ENCODE measurements around the gene IP6K3.

The IP6K3 gene

GRCh38 chr6:33720998-33721397 lies 25.7 kb downstream of the IP6K3 start:
- no peak overlapping the region for H3K27ac ChIP-seq
- H3K9ac ChIP-seq = no peak overlapping the region
- H3K9me3 ChIP-seq (ENCODE audit: control insufficient read depth, low read length) = no peaks in the 10 kb centered on the region
- H3K4me1 ChIP-seq = no peaks in the 10 kb centered on the region
- no peaks in the 10 kb centered on the region for H3K27me3 ChIP-seq (ENCODE audit: control insufficient read depth, insufficient read depth, low read length)
- no peak overlapping the region for H2AFZ ChIP-seq
- H3K4me3 ChIP-seq (ENCODE audit: low read depth, low read length) = no peak overlapping the region
- TF ChIP-seq, protein P1, sequence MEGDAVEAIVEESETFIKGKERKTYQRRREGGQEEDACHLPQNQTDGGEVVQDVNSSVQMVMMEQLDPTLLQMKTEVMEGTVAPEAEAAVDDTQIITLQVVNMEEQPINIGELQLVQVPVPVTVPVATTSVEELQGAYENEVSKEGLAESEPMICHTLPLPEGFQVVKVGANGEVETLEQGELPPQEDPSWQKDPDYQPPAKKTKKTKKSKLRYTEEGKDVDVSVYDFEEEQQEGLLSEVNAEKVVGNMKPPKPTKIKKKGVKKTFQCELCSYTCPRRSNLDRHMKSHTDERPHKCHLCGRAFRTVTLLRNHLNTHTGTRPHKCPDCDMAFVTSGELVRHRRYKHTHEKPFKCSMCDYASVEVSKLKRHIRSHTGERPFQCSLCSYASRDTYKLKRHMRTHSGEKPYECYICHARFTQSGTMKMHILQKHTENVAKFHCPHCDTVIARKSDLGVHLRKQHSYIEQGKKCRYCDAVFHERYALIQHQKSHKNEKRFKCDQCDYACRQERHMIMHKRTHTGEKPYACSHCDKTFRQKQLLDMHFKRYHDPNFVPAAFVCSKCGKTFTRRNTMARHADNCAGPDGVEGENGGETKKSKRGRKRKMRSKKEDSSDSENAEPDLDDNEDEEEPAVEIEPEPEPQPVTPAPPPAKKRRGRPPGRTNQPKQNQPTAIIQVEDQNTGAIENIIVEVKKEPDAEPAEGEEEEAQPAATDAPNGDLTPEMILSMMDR (IDR thresholded peaks at IDR 0.05) = no peak
- no peaks in the 10 kb centered on the region for H3K36me3 ChIP-seq (ENCODE audit: control insufficient read depth, insufficient read depth, low read length)
- H3K79me2 ChIP-seq = no peaks in the 10 kb centered on the region
- no peak overlapping the region for H3K4me2 ChIP-seq (ENCODE audit: low read length)

- Histone ChIP-seq H3K27me3 (ENCODE audit: control insufficient read depth, insufficient read depth, low read length) (no peaks in the 10 kb centered on the region), H3K36me3 (ENCODE audit: control insufficient read depth, insufficient read depth, low read length) (no peaks in the 10 kb centered on the region), H3K79me2 (no peaks in the 10 kb centered on the region), H3K4me1 (no peaks in the 10 kb centered on the region), H3K27ac (no peak overlapping the region), H3K4me3 (ENCODE audit: low read depth, low read length) (no peak overlapping the region), H2AFZ (no peak overlapping the region), H3K4me2 (ENCODE audit: low read length) (no peak overlapping the region), H3K9ac (no peak overlapping the region), H3K9me3 (ENCODE audit: control insufficient read depth, low read length) (no peaks in the 10 kb centered on the region)
- TF ChIP-seq, protein P1 (IDR thresholded peaks at IDR 0.05) = no peak
These were observed 27.2 kb downstream of the IP6K3 start for GRCh38 chr6:33719326-33719987.

- no peak overlapping the region for H2AFZ ChIP-seq
- TF ChIP-seq, protein P1 (IDR thresholded peaks at IDR 0.05) = no peak
- no peaks in the 10 kb centered on the region for H3K27me3 ChIP-seq (ENCODE audit: control insufficient read depth, insufficient read depth, low read length)
- H3K4me1 ChIP-seq = no peaks in the 10 kb centered on the region
- H3K9ac ChIP-seq = no peak overlapping the region
- H3K4me2 ChIP-seq (ENCODE audit: low read length) = no peak overlapping the region
- no peaks in the 10 kb centered on the region for H3K79me2 ChIP-seq
- H3K9me3 ChIP-seq (ENCODE audit: control insufficient read depth, low read length) = no peaks in the 10 kb centered on the region
- H3K27ac ChIP-seq = no peak overlapping the region
- H3K36me3 ChIP-seq (ENCODE audit: control insufficient read depth, insufficient read depth, low read length) = no peaks in the 10 kb centered on the region
- H3K4me3 ChIP-seq (ENCODE audit: low read depth, low read length) = no peak overlapping the region
These were observed 28.0 kb downstream of the IP6K3 start for GRCh38 chr6:33718713-33719112.

DNA sequence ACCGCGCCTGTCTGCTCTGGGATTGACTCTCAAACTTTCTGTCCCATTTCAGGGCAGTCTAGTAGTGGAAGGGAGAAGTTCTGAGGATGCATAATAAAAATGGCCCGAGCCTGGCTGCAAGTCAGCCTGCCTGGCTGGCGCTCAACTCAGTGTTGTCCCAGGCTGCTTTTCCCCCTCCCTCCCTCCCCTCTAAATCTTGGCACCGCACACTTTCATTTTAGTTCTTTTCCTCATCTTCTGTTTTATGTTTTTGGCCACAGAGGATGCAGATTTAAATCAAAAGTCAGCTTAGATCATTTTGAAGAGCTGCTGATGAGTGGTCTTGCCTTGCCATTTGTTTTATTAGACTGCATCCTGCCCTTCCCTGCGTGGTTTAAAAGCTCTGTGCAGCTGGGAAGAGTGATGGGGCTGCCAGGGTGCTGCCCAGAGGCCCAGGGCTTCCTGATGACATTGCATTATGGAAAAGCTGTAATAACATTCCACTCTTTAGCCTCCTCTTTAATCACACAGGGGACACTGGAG lies 28.7 kb downstream of the IP6K3 start:
- no peaks in the 10 kb centered on the region for H3K27me3 ChIP-seq (ENCODE audit: control insufficient read depth, insufficient read depth, low read length)
- no peak overlapping the region for H2AFZ ChIP-seq
- TF ChIP-seq, protein P1 (IDR thresholded peaks at IDR 0.05) = no peak
- no peak overlapping the region for H3K4me2 ChIP-seq (ENCODE audit: low read length)
- no peaks in the 10 kb centered on the region for H3K79me2 ChIP-seq
- H3K27ac ChIP-seq = no peak overlapping the region
- no peaks in the 10 kb centered on the region for H3K4me1 ChIP-seq
- no peak overlapping the region for H3K9ac ChIP-seq
- no peak overlapping the region for H3K4me3 ChIP-seq (ENCODE audit: low read depth, low read length)
- H3K9me3 ChIP-seq (ENCODE audit: control insufficient read depth, low read length) = no peaks in the 10 kb centered on the region
- no peaks in the 10 kb centered on the region for H3K36me3 ChIP-seq (ENCODE audit: control insufficient read depth, insufficient read depth, low read length)

Measured in parathyroid adenoma (tissue), 2 donors.